ENCODE results near the gene ASTN1.

GRCh38 chr1:177174921-177175634 is 10.6 kb upstream of the ASTN1 start:
- no peak for TF ChIP-seq POLR2A (IDR thresholded peaks at IDR 0.05)
- TF ChIP-seq CTCF (IDR thresholded peaks at IDR 0.05): no peak
- TF ChIP-seq EP300 (IDR thresholded peaks at IDR 0.05): no peak
- no peak for TF ChIP-seq POLR2AphosphoS5 (IDR thresholded peaks at IDR 0.05)
